ENCODE data around the gene SYT11.

DNA sequence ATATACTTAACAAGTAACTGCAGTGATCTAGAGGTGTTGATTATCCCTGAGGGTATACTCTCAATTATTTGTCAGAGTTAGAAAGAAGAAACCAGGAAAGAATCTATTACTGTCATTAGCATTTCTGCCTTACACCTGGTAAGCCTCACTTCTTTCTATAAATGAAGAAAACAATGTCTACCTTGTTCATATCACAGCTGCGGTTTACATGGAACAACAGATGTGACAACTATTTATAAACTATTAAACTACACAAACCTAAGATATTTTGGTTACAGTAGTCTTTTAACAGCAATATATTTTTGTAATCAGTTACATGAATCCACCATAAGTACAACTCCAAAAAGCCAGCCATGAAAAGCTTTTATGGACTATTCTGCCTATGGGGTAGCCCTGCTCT, 43.0 kb upstream of the SYT11 start:
- TF ChIP-seq ZFP37 (tag by site-specific recombination; IDR thresholded peaks at IDR 0.05) (no peak), ZNF561 (tag by site-specific recombination; IDR thresholded peaks at IDR 0.05; ENCODE audit: borderline replicate concordance) (no peak), ZBTB8A (tag by site-specific recombination; IDR thresholded peaks at IDR 0.05) (no peak), ZFP69B (tag by site-specific recombination; IDR thresholded peaks at IDR 0.05) (no peak), ZNF416 (tag by site-specific recombination; IDR thresholded peaks at IDR 0.05) (no peak)
- TF ChIP-seq, protein P1, sequence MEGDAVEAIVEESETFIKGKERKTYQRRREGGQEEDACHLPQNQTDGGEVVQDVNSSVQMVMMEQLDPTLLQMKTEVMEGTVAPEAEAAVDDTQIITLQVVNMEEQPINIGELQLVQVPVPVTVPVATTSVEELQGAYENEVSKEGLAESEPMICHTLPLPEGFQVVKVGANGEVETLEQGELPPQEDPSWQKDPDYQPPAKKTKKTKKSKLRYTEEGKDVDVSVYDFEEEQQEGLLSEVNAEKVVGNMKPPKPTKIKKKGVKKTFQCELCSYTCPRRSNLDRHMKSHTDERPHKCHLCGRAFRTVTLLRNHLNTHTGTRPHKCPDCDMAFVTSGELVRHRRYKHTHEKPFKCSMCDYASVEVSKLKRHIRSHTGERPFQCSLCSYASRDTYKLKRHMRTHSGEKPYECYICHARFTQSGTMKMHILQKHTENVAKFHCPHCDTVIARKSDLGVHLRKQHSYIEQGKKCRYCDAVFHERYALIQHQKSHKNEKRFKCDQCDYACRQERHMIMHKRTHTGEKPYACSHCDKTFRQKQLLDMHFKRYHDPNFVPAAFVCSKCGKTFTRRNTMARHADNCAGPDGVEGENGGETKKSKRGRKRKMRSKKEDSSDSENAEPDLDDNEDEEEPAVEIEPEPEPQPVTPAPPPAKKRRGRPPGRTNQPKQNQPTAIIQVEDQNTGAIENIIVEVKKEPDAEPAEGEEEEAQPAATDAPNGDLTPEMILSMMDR (tag by site-specific recombination; IDR thresholded peaks at IDR 0.05): no peak

All from HEK293 (cell line).